ENCODE measurements around the gene SLAIN2. TPM values are rescaled to one million over a fixed set of nuclear protein-coding genes. Genes with fewer than 3 reads are reported as not detected.

SLAIN2 gene
- total and polyA plus RNA-seq, 2 experiments from 2014 or later = 21.9 to 27.9 TPM

GRCh38 chr4:48347282-48347921 is 6.1 kb downstream of the SLAIN2 start:
- Histone ChIP-seq H4K20me1 (replicated peaks; ENCODE audit: insufficient read depth) (peaks cover 10% of the 10 kb centered on the region; the same call in 1 of the 2 replicates), H2AFZ (no peak overlapping the region), H3K9me2 (ENCODE audit: insufficient read depth) (no peaks in the 10 kb centered on the region), H3K27me3 (ENCODE audit: insufficient read depth) (no peaks in the 10 kb centered on the region), H3K27ac (ENCODE audit: low read depth) (no peak overlapping the region), H3F3A (replicated peaks; ENCODE audit: low read depth) (no peaks in the 10 kb centered on the region), H3K79me2 (replicated peaks; ENCODE audit: insufficient read depth) (peaks cover 100% of the 10 kb centered on the region), H3K4me2 (no peak overlapping the region), H3K36me3 (ENCODE audit: insufficient read depth) (no peaks in the 10 kb centered on the region), H3K4me1 (ENCODE audit: insufficient read depth) (peaks cover 39% of the 10 kb centered on the region), H3K4me3 (no peak overlapping the region)
- DNase-seq (ENCODE audit: low spot score) = no peak
- H3K4me1 Mint-ChIP-seq = peaks cover 46% of the 10 kb centered on the region
- TF ChIP-seq EZH2phosphoT487 (IDR thresholded peaks at IDR 0.05; ENCODE audit: unreplicated experiment) = no peak
- ATAC-seq = no peak
- H3K27ac Mint-ChIP-seq = no peak overlapping the region
- peaks cover 7% of the 10 kb centered on the region for H3K27me3 Mint-ChIP-seq (ENCODE audit: insufficient read depth, low read depth, poor library complexity)
- H3K9me3 Mint-ChIP-seq = no peaks in the 10 kb centered on the region; the same call in 1 of the 3 replicates
- peaks cover 5% of the 10 kb centered on the region for H3K36me3 Mint-ChIP-seq (ENCODE audit: low read depth)
- no peak overlapping the region for H3K4me3 Mint-ChIP-seq

- DNase-seq (ENCODE audit: low spot score) (no peak), ATAC-seq (no peak)
- H3K4me1 ChIP-seq (ENCODE audit: insufficient read depth) = peaks cover 26% of the 10 kb centered on the region
- no peak overlapping the region for H3K27ac ChIP-seq (ENCODE audit: low read depth)
- Mint-ChIP-seq H3K36me3 (ENCODE audit: low read depth) (peaks cover 11% of the 10 kb centered on the region), H3K27me3 (ENCODE audit: insufficient read depth, low read depth, poor library complexity) (peaks cover 4% of the 10 kb centered on the region), H3K4me1 (peaks cover 30% of the 10 kb centered on the region), H3K27ac (no peak overlapping the region), H3K9me3 (peaks cover 4% of the 10 kb centered on the region), H3K4me3 (no peak overlapping the region)
- peaks cover 8% of the 10 kb centered on the region for H4K20me1 ChIP-seq (replicated peaks; ENCODE audit: insufficient read depth)
- H3K27me3 ChIP-seq (ENCODE audit: insufficient read depth) = no peaks in the 10 kb centered on the region
- H3K79me2 ChIP-seq (replicated peaks; ENCODE audit: insufficient read depth) = peaks cover 100% of the 10 kb centered on the region
- no peak overlapping the region for H2AFZ ChIP-seq
- no peaks in the 10 kb centered on the region for H3K9me2 ChIP-seq (ENCODE audit: insufficient read depth)
- H3K4me2 ChIP-seq = no peak overlapping the region
- H3F3A ChIP-seq (replicated peaks; ENCODE audit: low read depth) = no peaks in the 10 kb centered on the region
- no peak for TF ChIP-seq JUNB (IDR thresholded peaks at IDR 0.05; ENCODE audit: unreplicated experiment)
- no peaks in the 10 kb centered on the region for H3K36me3 ChIP-seq (ENCODE audit: insufficient read depth)
- no peak overlapping the region for H3K4me3 ChIP-seq
These were observed 9.5 kb downstream of the SLAIN2 start for GRCh38 chr4:48350871-48351270.

GRCh38 chr4:48352793-48353192 is 11.5 kb downstream of the SLAIN2 start:
- Mint-ChIP-seq H3K4me3 (no peak overlapping the region), H3K9me3 (peaks cover 4% of the 10 kb centered on the region)
- no peak for ATAC-seq
- TF ChIP-seq POLR2AphosphoS5 (IDR thresholded peaks at IDR 0.05; ENCODE audit: low read depth) = no peak
- no peak for TF ChIP-seq ZNF462 (CRISPR knock-in tag; IDR thresholded peaks at IDR 0.05)
- TF ChIP-seq EZH2phosphoT487 (IDR thresholded peaks at IDR 0.05; ENCODE audit: unreplicated experiment) = no peak
- no peak for TF ChIP-seq CTCF (conservative IDR thresholded peaks at IDR 0.05; ENCODE audit: low read depth in 2 of 2)
- TF ChIP-seq STAT1 (IDR thresholded peaks at IDR 0.05; ENCODE audit: unreplicated experiment) = no peak
- no peak for TF ChIP-seq JUNB (IDR thresholded peaks at IDR 0.05; ENCODE audit: unreplicated experiment)
- no peak for TF ChIP-seq EZH2 (IDR thresholded peaks at IDR 0.05; ENCODE audit: low read depth, unreplicated experiment)
- no peak for TF ChIP-seq NANOG (IDR thresholded peaks at IDR 0.05; ENCODE audit: borderline replicate concordance)

More at GRCh38 chr4:48352793-48353192, 11.5 kb downstream of the SLAIN2 start:
- no peaks in the 10 kb centered on the region for H3F3A ChIP-seq (replicated peaks; ENCODE audit: low read depth)
- peaks cover 14% of the 10 kb centered on the region for H4K20me1 ChIP-seq (replicated peaks; ENCODE audit: insufficient read depth)
- peaks cover 26% of the 10 kb centered on the region for H3K4me1 ChIP-seq (ENCODE audit: insufficient read depth)
- H2AFZ ChIP-seq = no peak overlapping the region
- H3K36me3 Mint-ChIP-seq (ENCODE audit: low read depth) = peaks cover 11% of the 10 kb centered on the region
- no peaks in the 10 kb centered on the region for H3K9me2 ChIP-seq (ENCODE audit: insufficient read depth)
- H3K27me3 Mint-ChIP-seq (ENCODE audit: insufficient read depth, low read depth, poor library complexity) = peaks cover 4% of the 10 kb centered on the region
- no peaks in the 10 kb centered on the region for H3K27me3 ChIP-seq (ENCODE audit: insufficient read depth)
- H3K36me3 ChIP-seq (ENCODE audit: insufficient read depth) = no peaks in the 10 kb centered on the region
- H3K4me1 Mint-ChIP-seq = peaks cover 26% of the 10 kb centered on the region
- no peak overlapping the region for H3K4me2 ChIP-seq
- no peak overlapping the region for H3K27ac Mint-ChIP-seq
- no peak for DNase-seq (ENCODE audit: low spot score)
- peaks cover 100% of the 10 kb centered on the region for H3K79me2 ChIP-seq (replicated peaks; ENCODE audit: insufficient read depth)
- H3K27ac ChIP-seq (ENCODE audit: low read depth) = no peak overlapping the region
- no peak overlapping the region for H3K4me3 ChIP-seq

All from GM23338 (cell line).